Psoas muscle (tissue), 8 donors: Measurements from ENCODE around the gene FBXO36. TPM values are rescaled to one million over a fixed set of nuclear protein-coding genes. Genes with fewer than 3 reads are reported as not detected.
A peak's percentile ranks its signal among the peaks of the same experiment; 100 is the strongest.
"Not testable (repeated sequence)": the region's sequence is repeated elsewhere in the genome, so short reads cannot be mapped to it uniquely, and the experiment has no call there.

Source experiments
- ATAC-seq, 4 donors: fragments of 200-7000 bp; cut with Tn5 transposase; one replicate each; pipeline ENCODE4 v1.9.1; 2020; ENCODE audit warnings: moderate library complexity in 3 of 4, mild to moderate bottlenecking in 2 of 4
- DNase-seq, 2 donors: peaks; one replicate each; pipeline ENCODE4 v3.0.0-alpha.2; 2020
- H3K27ac ChIP-seq: fragments of 200-600 bp; one replicate; pipeline ENCODE4 v1.8.0; 2022
- H3K27me3 ChIP-seq, 3 donors: fragments of 200-600 bp in 1 of 3; one replicate each; pipeline versions ENCODE4 v1.6.1 to v1.8.0; 2013 to 2022; ENCODE audit warnings: low read length in 2 of 3, mild to moderate bottlenecking in 2 of 3, moderate library complexity in 1 of 3; ENCODE audit not compliant: insufficient read depth in 3 of 3
- H3K36me3 ChIP-seq, 2 donors: fragments of 200-600 bp in 1 of 2; one replicate each; pipeline versions ENCODE4 v1.6.1 to v1.8.0; 2013 to 2022; ENCODE audit warnings: low read depth in 1 of 2, mild to moderate bottlenecking in 1 of 2, moderate library complexity in 1 of 2; ENCODE audit not compliant: insufficient read depth in 1 of 2
- H3K4me1 ChIP-seq: fragments of 200-600 bp; one replicate; pipeline ENCODE4 v1.8.0; 2022
- H3K4me3 ChIP-seq: fragments of 200-600 bp; one replicate; pipeline ENCODE4 v1.8.0; 2022; ENCODE audit warnings: mild to moderate bottlenecking
- H3K9me3 ChIP-seq: fragments of 200-600 bp; one replicate; pipeline ENCODE4 v1.8.0; 2022
- CTCF ChIP-seq: fragments of 200-600 bp; IDR thresholded peaks from one replicate; pipeline ENCODE4 v1.8.0; 2022; ENCODE audit warnings: antibody characterized with exemption
- WGBS, 3 donors: extraction: QIAGEN DNeasy Blood & Tissue Kit; methylation state at CpG; one replicate each; pipeline versions ENCODE4 v1.1.6 to v1.1.7; 2013; 5-methylcytosine and 5-hydroxymethylcytosine counted together
- intact Hi-C, 2 donors: fragments of 100-400 bp; cut with DNase I; formaldehyde crosslinking; loops; one replicate each; pipeline versions ENCODE4 v1.11.0 to v1.14.2; 2022
- polyA plus RNA-seq, 3 donors: library from polyadenylated mRNA; stranded (reverse); fragments of 200-250 nt; gene quantifications; one replicate each; pipeline ENCODE4 v1.2.3, GENCODE V29; 2013
- total RNA-seq, 4 donors: library from RNA; stranded (reverse); fragmentation: NEBNext Ultra II Directional in 2 of 4; extraction: Animal tissue kit (Norgen Biotek cat#: 25700) in 2 of 4; gene quantifications; one replicate each; pipeline versions ENCODE4 v1.2.1 to v1.2.4, GENCODE V29; 2021 to 2023
- donor health status: healthy with polysubstance abuse.
- donor health status: DM: no; HTN: no; CAD: no; lungs with moderate emphysema.
- donor health status: Bipolar disorder and iron deficiency.
- donor health status: healthy.
- donor health status: DM: yes; HTN: yes; CAD: no.
- donor health status: DM: no; HTN: no; CAD: no.
- donor health status: DM: no; HTN: no; CAD: no.
- donor health status: DM: yes; HTN: yes; CAD: no.

Gene FBXO36
- total and polyA plus RNA-seq, 7 donors = 0.21 to 1.2 (median 0.60) TPM

DNA sequence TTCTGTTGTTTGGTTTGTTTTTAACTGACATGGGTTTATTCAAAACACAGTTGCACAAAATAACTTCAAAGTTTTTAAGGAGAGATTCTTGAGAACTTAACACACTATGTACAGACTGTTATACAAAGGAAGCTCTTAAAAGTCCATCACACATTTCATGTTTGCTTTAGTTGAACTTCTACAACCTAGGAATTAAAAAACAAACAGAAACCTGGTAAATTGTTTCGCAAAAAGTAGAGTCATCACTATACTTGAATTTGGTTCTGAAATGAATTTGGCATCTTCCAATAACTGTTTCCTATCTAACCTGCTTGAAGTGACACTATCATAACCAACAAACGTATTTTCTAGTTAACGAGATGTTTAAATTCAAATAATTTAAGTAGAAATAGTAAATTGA is 22.3 kb upstream of the FBXO36 start:
- peaks cover 0 to 10% of the 10 kb centered on the region in 2 donors for H3K36me3 ChIP-seq
- peaks cover 55% of the 10 kb centered on the region for H3K4me1 ChIP-seq
- no peaks in the 10 kb centered on the region for H3K27me3 ChIP-seq
- no peaks in the 10 kb centered on the region for H3K9me3 ChIP-seq
- ATAC-seq (no peak), DNase-seq (no peak)
- TF ChIP-seq CTCF = no peak
- H3K27ac ChIP-seq = no peak overlapping the region
- no peak overlapping the region for H3K4me3 ChIP-seq
- intact Hi-C loops = no loop called here
- WGBS, 3 donors = 94 to 96% (median 96%) methylated on average over 3 of the region's 3 CpGs

DNA sequence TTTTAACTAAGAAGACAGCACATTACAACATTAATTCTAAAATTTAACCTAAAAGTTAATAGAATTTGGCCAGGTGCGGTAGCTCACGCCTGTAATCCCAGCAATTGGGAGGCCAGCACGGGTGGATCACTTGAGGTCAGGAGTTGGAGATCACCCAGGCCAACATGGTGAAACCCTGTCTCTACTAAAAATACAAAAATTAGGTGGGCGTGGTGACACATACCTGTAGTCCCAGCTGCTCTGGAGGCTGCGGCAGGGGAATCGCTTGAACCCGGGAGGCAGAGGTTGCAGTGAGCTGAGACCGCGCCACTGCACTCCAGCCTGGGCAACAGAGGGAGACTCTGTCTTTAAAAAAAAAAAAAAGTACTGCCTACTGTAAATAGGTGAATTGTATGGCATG is 21.8 kb upstream of the FBXO36 start:
- WGBS, 3 donors = 87 to 95% (median 90%) methylated on average over 9 of the region's 9 CpGs
- ATAC-seq, H3K27me3 ChIP-seq, H3K27ac ChIP-seq, H3K4me3 ChIP-seq, DNase-seq, intact Hi-C loops, H3K9me3 ChIP-seq: not testable (repeated sequence)
- Histone ChIP-seq H3K4me1 (peaks cover 50% of the 10 kb centered on the region), H3K36me3 (peaks cover 0 to 10% of the 10 kb centered on the region in 2 donors)

- no peak for TF ChIP-seq CTCF
- DNase-seq = no peak
- WGBS, 3 donors = 45 to 66% (median 47%) methylated on average over 3 of the region's 3 CpGs
- Histone ChIP-seq H3K36me3 (peaks cover 0 to 10% of the 10 kb centered on the region in 2 donors), H3K27me3 (no peaks in the 10 kb centered on the region), H3K4me3 (no peak overlapping the region), H3K27ac (no peak overlapping the region), H3K4me1 (peaks cover 45% of the 10 kb centered on the region), H3K9me3 (no peaks in the 10 kb centered on the region)
- peak; percentile 40 to 74 (median 60) for ATAC-seq
- intact Hi-C loops = no loop called here
Measured at GRCh38 chr2:229901819-229902218, 20.5 kb upstream of the FBXO36 start.

- WGBS, 3 donors = 67 to 81% (median 72%) methylated on average over 3 of the region's 3 CpGs
- peaks cover 0 to 20% of the 10 kb centered on the region in 2 donors for H3K36me3 ChIP-seq
- TF ChIP-seq CTCF = no peak
- ATAC-seq (peak in 1 of 4 donors; percentile 31), DNase-seq (no peak)
- no peak overlapping the region for H3K4me3 ChIP-seq
- H3K4me1 ChIP-seq = peaks cover 40% of the 10 kb centered on the region
- no peaks in the 10 kb centered on the region for H3K9me3 ChIP-seq
- H3K27ac ChIP-seq = no peak overlapping the region
- intact Hi-C loops = no loop called here
- H3K27me3 ChIP-seq = no peaks in the 10 kb centered on the region
Measured at GRCh38 chr2:229903037-229903436, 19.3 kb upstream of the FBXO36 start.

DNA sequence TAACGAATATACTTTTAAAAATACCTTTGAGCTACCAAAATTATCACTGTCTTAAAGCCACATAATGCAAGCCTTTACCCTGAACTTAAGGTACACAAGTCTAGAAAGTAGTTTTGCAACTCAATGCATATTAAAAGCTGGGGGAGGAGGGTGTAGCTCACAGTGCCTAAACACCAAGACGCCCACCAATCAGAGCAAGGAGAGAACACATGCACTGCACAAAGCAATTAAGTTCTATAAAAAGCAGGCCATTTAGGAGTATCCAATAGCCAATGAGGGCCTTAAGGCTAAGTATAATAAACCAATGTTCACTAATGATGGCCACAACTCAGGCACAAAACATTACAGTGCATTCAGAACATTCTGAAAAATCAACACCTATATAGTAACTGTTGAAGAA is 16.7 kb upstream of the FBXO36 start:
- DNase-seq (no peak), ATAC-seq (no peak)
- Histone ChIP-seq H3K4me1 (peaks cover 42% of the 10 kb centered on the region), H3K4me3 (no peak overlapping the region), H3K36me3 (peaks cover 0 to 29% of the 10 kb centered on the region in 2 donors), H3K27me3 (no peaks in the 10 kb centered on the region), H3K27ac (no peak overlapping the region), H3K9me3 (no peaks in the 10 kb centered on the region)
- intact Hi-C loops = no loop called here
- WGBS, 3 donors = 87 to 96% (median 91%) methylated on average over 2 of the region's 2 CpGs
- TF ChIP-seq CTCF = no peak
